Activated T-cell treated with anti-CD3 and anti-CD28 coated beads for 24 hours (primary cell): ENCODE data around the gene IFNG.
"Not testable (repeated sequence)": the region's sequence is repeated elsewhere in the genome, so short reads cannot be mapped to it uniquely, and the experiment has no call there.

ENCODE experiments used
- DNase-seq: peaks from one replicate; pipeline ENCODE4 v3.0.0-alpha.2; 2020; ENCODE audit warnings: low read depth

IFNG gene

DNA sequence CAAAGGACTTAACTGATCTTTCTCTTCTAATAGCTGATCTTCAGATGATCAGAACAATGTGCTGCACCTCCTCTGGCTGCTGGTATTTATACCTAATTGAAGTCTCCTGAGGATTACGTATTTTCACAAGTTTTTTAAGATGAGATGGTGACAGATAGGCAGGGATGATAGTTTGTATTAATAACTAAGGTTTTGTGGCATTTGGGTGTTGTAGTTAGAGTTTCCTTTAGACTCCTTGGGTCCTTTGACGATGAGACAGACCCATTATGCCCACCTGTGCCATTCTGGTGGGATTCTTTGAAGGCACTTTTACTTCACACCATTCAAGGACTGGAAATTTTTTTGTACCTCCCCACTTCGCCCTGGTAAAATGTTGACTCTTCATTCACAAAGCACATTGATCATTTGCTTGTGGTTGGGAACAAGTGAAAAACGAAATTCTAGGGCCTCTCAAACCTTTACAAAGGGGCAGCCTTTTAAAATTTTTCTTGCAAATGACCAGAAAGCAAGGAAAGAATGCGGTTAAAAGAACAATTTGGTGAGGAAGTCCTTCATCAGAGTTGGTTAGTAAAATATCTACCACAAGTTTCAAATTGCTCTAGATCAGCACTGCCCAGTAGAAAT lies at the start of gene IFNG:
TSS of gene IFNG (minus strand) at position 60 of the 624 bp plus-strand sequence. CDS start 125 bp downstream, outside the sequence.
- DNase-seq: no peak

DNA sequence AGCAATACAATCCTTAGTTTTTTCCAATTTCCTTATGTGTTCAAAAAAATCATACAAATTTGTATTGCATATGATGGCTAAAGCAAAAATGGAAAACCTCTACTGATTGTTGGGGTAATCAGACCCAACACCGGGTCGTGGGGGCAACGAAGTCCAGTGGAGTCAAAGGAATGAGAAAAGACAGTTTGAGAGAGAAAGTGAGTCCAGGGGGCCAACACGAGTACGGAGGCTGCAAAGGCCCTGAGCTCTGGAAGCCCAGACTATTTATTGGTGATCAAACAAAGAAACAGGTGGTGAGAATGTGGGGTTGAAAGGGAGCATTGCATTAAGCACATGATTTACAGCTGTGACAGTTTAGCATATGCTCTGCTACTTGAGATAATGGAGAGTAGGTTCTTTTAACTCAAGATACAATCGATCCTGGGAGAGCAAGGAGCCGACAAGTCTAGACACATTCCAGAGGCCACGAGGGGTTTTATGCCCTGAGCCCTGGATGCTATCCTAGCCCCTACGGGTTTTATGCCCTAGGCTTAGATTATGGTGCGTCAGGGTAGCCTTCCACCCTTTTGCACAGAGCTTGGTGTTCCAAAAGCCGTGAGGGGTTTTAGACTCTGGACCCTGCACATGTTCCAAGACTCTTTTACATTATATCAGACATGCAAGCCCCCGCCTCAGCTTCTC lies 49.6 kb upstream of the IFNG start:
- not testable (repeated sequence) for DNase-seq

GRCh38 chr12:68207276-68207675 lies 47.7 kb upstream of the IFNG start:
- no peak for DNase-seq

GRCh38 chr12:68206446-68206845 lies 46.9 kb upstream of the IFNG start:
- DNase-seq: no peak

DNA sequence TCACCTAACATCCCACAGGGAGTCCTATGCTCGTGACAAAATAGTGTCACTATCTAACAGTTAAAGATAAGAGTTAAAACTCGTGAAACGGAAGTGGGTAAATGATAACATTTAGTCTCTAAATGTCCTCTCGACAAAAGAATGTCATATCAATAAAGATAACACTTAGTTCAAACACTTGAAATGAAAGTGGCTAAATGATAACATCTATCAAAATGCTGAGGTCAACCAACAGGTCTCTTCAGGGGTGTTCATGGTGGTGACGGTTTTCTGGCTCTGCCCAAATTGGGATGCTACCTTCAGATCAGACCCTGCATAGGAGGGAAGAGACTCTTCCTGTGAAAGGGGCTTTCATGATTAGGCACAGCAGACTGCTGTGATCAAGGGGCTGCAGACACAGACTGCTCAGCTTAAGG lies 43.9 kb upstream of the IFNG start:
- no peak for DNase-seq

- DNase-seq: no peak
Measured at GRCh38 chr12:68200854-68201253, 41.3 kb upstream of the IFNG start.

DNA sequence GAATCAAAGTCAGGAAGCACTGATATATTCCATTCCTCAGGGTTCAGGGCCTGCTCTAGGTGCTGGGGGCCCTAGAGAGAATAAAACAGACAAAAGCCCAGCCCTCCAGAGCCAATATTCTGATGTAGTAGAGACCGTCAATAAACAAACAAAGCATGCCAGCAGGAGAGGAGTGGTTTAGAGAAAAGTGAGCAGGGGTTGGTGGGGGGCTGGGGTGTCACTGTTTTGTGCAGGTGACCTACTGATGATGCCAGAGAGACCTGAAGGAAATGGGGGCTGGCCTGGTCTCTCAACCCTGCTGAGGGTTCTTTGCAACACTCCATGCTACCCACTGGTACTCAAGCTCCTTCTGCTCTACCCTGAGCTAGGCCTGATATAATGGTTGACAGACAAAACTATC lies 39.6 kb upstream of the IFNG start:
- DNase-seq: no peak

- no peak for DNase-seq
Measured at GRCh38 chr12:68198507-68199086, 39.1 kb upstream of the IFNG start.

DNA sequence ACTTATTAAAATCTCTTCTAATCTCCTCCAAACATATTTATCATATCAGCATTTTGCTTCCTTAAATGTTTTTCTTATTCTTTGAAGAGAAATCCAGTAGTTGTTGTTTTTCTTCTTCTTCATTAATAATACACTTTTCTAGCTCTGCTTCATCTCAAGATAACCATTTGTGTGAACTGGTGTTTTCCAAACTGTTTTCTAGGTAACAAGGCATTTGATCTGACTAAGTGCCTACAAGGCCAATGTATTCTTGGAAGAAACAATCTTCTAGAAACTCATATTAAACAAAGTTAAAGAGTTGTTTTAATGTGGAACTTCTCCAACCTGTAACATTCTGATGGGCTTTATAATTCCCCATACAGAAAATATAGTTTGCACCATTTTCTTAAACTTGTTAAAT lies 30.8 kb upstream of the IFNG start:
- DNase-seq: no peak

DNA sequence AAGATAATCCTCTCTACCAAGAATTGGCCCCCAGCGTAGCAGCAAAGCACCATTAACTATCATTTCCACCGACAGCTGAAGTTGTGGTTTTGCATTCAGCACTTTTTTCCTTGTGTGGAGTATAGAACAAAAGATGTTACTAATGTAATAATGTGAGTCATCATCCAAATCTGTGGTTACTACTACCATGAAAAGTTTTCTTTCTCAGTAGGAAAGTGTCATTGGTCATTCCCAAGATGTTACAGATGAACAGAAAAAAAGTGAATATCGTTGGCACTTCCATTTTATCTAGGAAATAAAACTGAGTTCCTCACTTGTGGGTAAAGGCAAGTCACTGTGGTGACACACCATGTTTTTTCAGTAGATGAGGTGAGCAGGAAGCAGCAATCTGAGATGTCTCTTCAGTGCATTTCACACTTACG lies 30.3 kb upstream of the IFNG start:
- peak; percentile 16 for DNase-seq

- DNase-seq: no peak
Measured at GRCh38 chr12:68185598-68185997, 26.1 kb upstream of the IFNG start.

- DNase-seq: no peak
Measured at GRCh38 chr12:68180792-68181744, 21.5 kb upstream of the IFNG start.

DNA sequence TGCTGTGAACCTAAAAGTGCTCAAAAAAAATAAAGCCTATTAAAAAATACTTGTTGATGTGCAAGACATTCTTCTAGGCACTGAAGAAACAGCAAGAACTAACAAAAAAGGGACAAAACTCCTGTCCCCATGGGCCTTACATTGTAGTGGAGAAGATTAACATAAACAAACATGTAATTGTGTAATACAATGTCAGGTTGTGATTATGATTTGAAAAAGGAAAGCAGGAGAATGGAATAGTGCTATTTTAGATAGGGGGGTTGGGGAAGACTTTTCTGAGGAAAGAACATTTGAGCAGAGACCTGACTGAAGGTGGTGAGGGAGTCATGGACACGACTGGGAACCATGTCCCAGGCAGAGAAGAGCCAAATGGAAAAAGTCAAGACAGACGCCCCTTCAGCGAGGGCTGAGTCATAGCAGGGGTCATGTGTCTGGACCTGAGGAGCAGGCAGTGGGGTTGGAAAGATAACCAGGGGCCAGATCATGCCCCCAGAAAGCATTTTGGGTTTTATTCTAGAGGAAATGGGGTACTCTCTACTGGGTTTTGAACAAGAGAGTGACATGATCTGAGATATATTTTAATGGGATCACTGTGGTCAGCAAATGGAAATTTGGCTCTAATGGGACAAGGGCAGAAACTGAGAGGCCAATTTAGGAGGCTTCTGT lies 19.4 kb upstream of the IFNG start:
- no peak for DNase-seq

DNA sequence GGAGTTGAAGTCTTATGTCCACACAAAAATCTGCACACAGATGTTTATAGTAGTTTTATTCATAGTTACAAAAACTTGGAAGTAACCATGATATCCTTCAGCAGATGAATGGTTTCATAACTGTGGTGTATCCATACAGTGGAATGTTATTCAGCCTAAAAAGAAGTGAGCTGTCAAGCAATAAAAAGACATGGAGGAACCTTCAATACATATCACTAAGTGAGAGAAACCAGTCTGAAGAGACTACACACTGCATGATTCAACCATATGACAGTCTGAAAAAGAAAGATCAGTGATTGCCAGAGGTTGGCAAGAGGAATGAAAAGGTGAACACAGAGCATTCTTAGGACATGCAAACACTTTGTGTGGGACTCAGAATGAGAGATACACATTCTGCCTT lies 18.6 kb upstream of the IFNG start:
- DNase-seq: no peak

DNA sequence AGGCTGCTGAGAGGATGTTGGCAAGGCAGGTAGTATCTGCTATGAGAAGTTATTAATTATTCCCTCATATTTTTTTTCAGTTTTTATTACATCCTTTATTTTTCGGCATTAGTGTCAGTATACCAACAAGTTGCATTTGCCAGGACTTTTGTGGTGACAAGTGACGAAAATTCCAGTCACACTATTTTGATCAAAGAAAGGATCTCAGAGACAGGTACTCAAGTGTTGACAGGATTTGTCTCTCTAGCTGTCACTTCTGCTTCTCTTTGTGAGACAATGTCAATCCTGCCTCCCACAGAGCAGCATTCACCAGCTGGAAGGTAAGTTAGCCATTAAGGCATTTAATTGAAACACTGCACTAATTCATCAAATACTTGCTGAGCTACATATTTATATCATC lies 18.0 kb upstream of the IFNG start:
- no peak for DNase-seq

DNA sequence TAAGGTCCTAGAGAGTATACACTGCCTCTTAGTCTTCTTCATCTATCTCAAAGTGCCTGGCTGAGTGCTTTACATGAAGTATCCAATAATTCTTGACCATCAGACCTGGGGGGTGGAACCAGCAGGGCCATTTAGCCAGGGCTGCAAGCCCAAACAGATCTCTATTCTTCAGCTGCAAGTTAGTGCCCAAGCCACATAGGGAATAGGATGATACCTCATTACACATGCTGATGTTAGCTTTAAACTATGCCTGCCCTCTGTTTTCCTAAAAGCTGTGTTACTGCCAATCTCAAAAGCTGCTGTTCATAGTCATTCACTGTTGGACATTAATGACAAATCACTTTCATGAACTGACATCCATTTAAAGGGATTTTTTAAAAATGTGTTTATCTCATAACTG lies 16.7 kb upstream of the IFNG start:
- no peak for DNase-seq

GRCh38 chr12:68175557-68176061 lies 16.1 kb upstream of the IFNG start:
- DNase-seq: peak; percentile 42

GRCh38 chr12:68174761-68175160 lies 15.2 kb upstream of the IFNG start:
- DNase-seq: not testable (repeated sequence)

- DNase-seq: no peak
Measured at GRCh38 chr12:68173792-68174191, 14.3 kb upstream of the IFNG start.

- DNase-seq: no peak
Measured at GRCh38 chr12:68170726-68171125, 11.2 kb upstream of the IFNG start.

DNA sequence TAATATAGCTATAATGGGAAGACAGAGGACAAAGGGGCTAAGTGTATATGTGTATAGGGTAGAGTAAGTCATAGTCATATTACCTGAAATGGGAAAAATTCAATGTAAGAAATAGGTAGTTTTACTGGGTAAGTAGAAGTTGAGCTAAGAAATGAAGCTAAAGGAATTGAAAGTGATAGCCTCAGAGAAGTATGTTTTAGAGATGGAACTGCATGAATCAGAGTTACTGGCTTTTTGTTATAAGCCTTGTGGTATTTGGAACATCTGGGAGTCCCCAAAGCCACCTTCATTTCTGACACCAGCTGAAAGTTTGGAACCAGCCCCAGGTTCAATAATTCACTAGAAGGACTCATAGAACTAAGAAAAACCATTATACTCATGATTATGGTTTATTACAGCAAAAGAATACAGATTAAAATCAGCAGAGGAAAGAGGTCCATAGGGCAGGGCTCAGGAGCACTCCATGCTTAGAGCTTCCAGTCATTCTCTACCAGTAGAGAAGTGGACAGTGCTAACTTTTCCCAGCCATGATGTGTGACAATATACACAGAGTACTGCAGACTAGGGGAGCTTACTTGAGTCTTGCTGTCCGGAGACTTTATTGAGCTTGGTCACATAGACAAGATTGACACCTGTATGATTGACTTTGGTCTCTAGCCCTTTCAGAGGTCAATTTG lies 9.8 kb upstream of the IFNG start:
- no peak for DNase-seq
